Lower leg skin (tissue), 4 donors: ENCODE data around the gene ACP4. TPM values are rescaled to one million over a fixed set of nuclear protein-coding genes. Genes with fewer than 3 reads are reported as not detected.
"Not testable (repeated sequence)": the region's sequence is repeated elsewhere in the genome, so short reads cannot be mapped to it uniquely, and the experiment has no call there.

Experiments
- DNase-seq, 2 donors: peaks; one replicate each; pipeline ENCODE4 v3.0.0-alpha.2; 2019; ENCODE audit warnings: low spot score in 2 of 2
- H3K4me3 ChIP-seq: fragments of 200-600 bp; sonication (generic); 2 replicates; pipeline ENCODE4 v1.5.1; 2017; ENCODE audit warnings: mild to moderate bottlenecking, low read depth; ENCODE audit not compliant: poor library complexity, severe bottlenecking
- POLR2A ChIP-seq, 2 donors: fragments of 450-650 bp; IDR thresholded peaks; one replicate each; pipeline ENCODE4 v1.6.1; 2016 to 2017; ENCODE audit warnings: antibody characterized with exemption in 2 of 2, mild to moderate bottlenecking in 1 of 2, moderate library complexity in 1 of 2
- WGBS, 2 donors: methylation state at CpG; one replicate each; pipeline ENCODE4 v1.1.5; 2018; 5-methylcytosine and 5-hydroxymethylcytosine counted together
- intact Hi-C: fragments of 100-400 bp; cut with DNase I; formaldehyde crosslinking; loops from one replicate; pipeline ENCODE4 v1.15.0; 2023; ENCODE audit warnings: low total_unique reads
- total RNA-seq, 4 donors: library from RNA; depleted of rRNA; stranded (reverse); fragments of >200 nt; gene quantifications; one replicate each; pipeline ENCODE4 v1.1.0, GENCODE V29; 2016
- TF ChIP-seq, protein P1 (sequence below), 3 donors: fragments of 450-650 bp; IDR thresholded peaks; one replicate each; pipeline ENCODE4 v1.5.1; 2016; ENCODE audit warnings: antibody characterized with exemption in 3 of 3, mild to moderate bottlenecking in 3 of 3, moderate library complexity in 2 of 3

ACP4 gene
- total RNA-seq, 4 donors from 2014 or later = 0.58 to 3.1 TPM; not detected in 2

DNA sequence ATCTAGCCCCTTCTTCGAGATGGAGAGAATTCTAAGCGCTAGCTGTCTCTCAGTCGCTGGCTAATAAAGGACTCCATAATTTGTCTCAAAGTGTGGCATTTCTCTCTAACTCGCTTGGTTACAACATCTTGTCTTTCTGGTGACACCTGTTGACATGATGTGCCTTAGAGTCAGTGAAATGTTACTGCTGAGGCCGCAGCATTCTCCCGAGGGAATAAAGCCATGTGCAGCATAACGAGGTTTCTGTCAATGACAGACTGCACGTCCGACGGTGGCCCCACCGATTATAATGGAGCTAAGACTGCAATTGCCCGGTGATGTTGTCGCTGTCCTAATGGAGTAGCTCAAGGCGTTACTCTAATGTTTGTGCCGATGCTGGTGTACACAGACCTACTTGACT lies 40.2 kb upstream of the ACP4 start:
- H3K4me3 ChIP-seq = no peak overlapping the region
- TF ChIP-seq, protein P1, sequence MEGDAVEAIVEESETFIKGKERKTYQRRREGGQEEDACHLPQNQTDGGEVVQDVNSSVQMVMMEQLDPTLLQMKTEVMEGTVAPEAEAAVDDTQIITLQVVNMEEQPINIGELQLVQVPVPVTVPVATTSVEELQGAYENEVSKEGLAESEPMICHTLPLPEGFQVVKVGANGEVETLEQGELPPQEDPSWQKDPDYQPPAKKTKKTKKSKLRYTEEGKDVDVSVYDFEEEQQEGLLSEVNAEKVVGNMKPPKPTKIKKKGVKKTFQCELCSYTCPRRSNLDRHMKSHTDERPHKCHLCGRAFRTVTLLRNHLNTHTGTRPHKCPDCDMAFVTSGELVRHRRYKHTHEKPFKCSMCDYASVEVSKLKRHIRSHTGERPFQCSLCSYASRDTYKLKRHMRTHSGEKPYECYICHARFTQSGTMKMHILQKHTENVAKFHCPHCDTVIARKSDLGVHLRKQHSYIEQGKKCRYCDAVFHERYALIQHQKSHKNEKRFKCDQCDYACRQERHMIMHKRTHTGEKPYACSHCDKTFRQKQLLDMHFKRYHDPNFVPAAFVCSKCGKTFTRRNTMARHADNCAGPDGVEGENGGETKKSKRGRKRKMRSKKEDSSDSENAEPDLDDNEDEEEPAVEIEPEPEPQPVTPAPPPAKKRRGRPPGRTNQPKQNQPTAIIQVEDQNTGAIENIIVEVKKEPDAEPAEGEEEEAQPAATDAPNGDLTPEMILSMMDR (IDR thresholded peaks at IDR 0.05) = no peak
- TF ChIP-seq POLR2A (IDR thresholded peaks at IDR 0.05) = no peak
- no peak for DNase-seq
- intact Hi-C loops = no loop called here
- WGBS, 2 donors = 65 to 66% methylated on average over 15 of the region's 15 CpGs

DNA sequence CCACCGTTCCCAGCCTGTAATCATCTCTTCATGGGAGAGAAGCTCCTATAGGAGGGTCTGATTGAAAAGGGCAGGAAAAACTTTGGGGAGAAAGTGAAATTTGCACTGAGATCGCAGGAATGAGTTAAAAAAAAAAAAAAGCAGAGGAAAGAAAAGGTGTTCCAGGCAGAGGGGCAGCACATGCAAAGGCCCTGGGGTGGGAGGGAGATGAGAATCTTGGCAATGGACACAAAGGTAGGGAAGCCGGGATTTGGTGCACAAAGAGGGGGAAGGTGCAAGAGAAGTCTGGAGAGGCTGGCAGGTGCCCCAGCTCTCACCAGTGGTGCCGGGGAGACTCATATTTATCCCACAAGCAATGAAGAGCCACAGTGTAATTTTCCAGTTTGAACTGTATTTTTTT lies 36.3 kb upstream of the ACP4 start:
- DNase-seq = no peak
- TF ChIP-seq, protein P1 (IDR thresholded peaks at IDR 0.05) = no peak
- no peak for TF ChIP-seq POLR2A (IDR thresholded peaks at IDR 0.05)
- intact Hi-C loops = no loop called here
- H3K4me3 ChIP-seq = no peak overlapping the region
- WGBS, 2 donors = 80 to 85% methylated on average over 4 of the region's 4 CpGs

DNA sequence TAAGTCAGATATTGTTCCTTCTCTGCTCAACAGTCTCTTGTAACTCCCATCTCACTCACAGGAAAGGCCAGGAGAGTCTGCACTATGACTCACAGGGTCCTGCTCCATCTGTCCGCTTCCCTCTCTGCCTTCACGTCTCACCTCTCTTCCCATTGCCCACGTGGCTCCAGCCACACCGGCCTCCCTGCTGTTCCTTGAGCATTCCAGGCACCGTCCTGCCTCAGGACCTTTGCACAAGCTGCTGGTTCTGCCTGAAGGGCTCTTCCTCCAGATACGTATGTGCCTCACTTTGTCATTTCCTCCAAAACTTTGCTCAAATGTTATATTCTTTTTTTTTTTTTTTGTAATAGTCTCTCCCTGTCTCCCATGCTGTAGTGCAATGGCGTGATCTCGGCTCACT lies 34.0 kb upstream of the ACP4 start:
- DNase-seq, intact Hi-C loops, H3K4me3 ChIP-seq: not testable (repeated sequence)
- WGBS, 2 donors = 60 to 66% methylated on average over 8 of the region's 8 CpGs

DNA sequence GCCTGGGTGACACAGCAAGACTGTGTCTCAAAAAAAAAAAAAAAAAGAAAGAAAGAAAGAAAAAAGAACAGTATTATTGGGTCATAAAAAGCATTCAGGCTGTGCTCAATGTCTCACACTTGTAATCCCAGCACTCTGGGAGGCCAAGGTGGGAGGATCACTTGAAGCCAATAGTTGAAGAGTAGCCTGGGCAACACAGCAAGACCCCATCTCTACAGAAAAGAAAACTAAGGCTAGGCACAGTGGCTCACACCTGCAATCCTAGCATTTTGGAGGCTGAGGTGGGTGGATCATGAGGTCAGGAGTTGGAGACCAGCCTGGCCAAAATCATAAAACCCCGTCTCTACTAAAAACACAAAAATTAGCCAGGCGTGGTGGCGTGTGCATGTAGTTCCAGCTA lies 32.6 kb upstream of the ACP4 start:
- 78 to 90% methylated on average over 3 of the region's 3 CpGs for WGBS, 2 donors
- H3K4me3 ChIP-seq, DNase-seq, intact Hi-C loops: not testable (repeated sequence)

DNA sequence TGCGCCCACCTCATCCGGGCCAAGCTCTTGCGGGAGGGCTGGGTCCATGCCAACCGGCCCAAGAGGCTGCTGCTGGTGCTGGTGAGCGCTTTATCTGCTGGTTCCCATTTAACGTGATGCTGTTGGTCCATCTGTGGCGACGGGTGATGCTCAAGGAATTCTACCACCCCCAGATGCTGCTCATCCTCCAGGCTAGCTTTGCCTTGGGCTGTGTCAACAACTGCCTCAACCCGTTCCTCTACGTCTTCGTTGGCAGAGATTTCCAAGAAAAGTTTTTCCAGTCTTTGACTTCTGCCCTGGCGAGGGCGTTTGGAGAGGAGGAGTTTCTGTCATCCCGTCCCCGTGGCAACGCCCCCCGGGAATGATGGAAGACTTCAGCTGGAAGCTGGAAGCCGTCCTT lies 31.1 kb upstream of the ACP4 start:
- 47 to 66% methylated on average over 14 to 18 of the region's 18 CpGs for WGBS, 2 donors
- intact Hi-C loops, H3K4me3 ChIP-seq, DNase-seq: not testable (repeated sequence)

DNA sequence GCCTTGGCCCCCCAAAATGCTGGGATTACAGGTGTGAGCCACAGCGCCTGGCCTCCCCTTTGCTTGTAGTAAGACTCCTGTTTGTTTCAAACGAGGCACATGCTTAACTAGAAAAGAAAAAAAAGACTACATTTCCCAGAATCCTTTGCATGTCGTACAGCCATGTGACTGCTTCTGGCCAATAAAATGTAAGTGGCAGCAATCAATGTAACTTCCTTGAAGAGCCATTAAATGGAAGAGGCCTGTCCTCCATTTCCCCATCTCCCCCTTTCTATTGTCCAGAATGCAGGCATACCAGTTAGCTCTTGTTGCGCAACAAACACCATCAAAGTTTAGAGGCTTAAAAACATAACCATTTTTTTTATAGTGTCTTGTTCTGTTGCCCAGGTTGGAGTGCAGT lies 30.3 kb upstream of the ACP4 start:
- TF ChIP-seq POLR2A (IDR thresholded peaks at IDR 0.05) = no peak
- TF ChIP-seq, protein P1 (IDR thresholded peaks at IDR 0.05) = no peak
- no peak overlapping the region for H3K4me3 ChIP-seq
- 71 to 79% methylated on average over 4 of the region's 4 CpGs for WGBS, 2 donors
- intact Hi-C loops = no loop called here
- no peak for DNase-seq

DNA sequence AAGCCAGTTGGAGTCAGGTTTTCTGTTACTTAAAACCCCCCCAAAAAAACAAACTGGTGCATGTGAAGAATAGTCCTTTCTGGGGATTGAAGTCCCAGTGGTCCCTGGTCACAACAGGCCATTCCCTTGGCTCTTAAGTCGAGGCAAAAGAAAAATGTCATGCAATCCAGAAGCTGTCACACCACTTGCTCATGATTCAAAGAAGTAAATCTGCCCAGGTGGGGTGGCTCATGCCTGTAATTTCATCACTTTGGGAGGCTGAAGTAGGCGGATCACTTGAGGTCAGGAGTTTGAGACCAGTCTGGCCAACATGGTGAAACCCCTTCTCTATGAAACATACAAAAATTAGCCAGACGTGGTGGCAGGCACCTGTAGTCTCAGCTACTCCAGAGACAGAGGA lies 28.7 kb upstream of the ACP4 start:
- H3K4me3 ChIP-seq, DNase-seq, intact Hi-C loops: not testable (repeated sequence)
- WGBS, 2 donors = 59 to 62% methylated on average over 3 of the region's 3 CpGs

DNA sequence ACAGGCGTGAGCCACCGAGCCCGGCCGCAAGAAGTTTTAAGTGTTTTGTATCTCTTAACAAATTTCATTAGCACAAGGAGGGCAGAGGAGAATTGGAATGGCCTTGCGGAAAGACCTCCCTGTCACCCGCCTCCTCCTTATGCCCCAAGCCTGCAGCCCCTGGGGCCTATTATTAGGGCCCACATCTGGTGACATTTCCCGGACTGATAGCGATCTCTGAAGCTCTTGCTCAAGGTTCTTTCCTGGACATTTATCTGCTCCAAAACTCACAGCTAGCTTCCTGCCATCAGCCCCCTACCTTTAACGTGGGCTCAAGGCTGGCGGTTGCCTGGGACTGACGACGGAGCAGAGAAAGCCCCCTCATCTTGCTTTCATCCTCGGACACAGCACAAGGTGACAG lies 26.7 kb upstream of the ACP4 start:
- intact Hi-C loops, H3K4me3 ChIP-seq, DNase-seq: not testable (repeated sequence)
- 64 to 66% methylated on average over 13 of the region's 13 CpGs for WGBS, 2 donors

DNA sequence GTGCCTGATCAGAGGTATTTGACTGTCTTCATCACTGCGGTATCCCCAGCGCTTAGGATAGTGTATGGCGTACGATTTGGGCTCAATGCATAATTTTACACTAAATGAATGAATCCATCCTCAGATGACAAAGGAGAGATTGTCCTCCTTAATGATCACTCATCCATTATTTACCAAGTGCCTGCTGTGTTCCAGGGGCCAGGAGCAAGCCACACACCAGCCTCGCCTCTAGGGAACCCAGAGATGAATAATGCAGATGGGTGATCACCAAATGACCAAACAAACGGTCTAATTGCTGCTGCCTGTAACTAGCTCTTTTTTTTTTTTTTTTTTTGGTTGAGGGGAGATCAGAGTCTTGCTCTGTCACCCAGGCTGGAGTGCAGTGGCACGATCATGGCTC lies 25.8 kb upstream of the ACP4 start:
- no peak overlapping the region for H3K4me3 ChIP-seq
- no peak for DNase-seq
- TF ChIP-seq, protein P1 (IDR thresholded peaks at IDR 0.05) = no peak
- TF ChIP-seq POLR2A (IDR thresholded peaks at IDR 0.05) = no peak
- intact Hi-C loops = no loop called here
- 68% methylated on average over 7 of the region's 7 CpGs for WGBS, 2 donors

DNA sequence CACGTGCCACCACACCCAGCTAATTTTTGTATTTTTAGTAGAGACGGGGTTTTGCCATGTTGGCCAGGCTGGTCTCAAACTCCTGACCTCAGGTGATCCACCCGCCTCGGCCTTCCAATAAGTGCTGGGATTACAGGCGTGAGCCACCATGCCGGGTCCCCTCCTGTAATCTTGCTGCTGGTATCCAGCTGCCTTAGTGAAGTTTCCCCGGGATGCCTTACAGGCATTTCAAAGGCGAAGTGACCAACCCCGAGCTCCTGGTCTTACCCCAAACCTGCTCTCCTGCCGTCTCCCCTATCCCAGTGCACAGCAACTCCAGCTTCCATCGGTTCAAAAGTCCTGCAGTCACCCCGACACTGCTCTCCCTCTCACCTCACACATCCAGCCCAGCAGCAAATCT lies 23.5 kb upstream of the ACP4 start:
- WGBS, 2 donors = 69 to 78% methylated on average over 12 of the region's 12 CpGs
- H3K4me3 ChIP-seq, DNase-seq, intact Hi-C loops: not testable (repeated sequence)

DNA sequence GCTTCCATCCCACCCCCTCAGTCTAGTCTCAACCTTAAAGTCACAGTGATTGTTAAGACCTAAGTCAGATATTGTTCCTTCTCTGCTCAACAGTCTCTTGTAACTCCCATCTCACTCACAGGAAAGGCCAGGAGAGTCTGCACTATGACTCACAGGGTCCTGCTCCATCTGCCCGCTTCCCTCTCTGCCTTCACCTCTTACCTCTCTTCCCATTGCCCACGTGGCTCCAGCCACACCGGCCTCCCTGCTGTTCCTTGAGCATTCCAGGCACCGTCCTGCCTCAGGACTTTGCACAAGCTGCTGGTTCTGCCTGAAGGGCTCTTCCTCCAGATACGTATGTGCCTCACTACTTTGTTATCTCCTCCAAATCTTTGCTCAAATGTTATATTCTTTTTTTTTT lies 23.0 kb upstream of the ACP4 start:
- intact Hi-C loops, DNase-seq, H3K4me3 ChIP-seq: not testable (repeated sequence)
- WGBS, 2 donors = 30 to 34% methylated on average over 5 of the region's 5 CpGs
